Liver (tissue), 9 donors: ENCODE measurements around the gene OR7A17. TPM values are rescaled to one million over a fixed set of nuclear protein-coding genes. Genes with fewer than 3 reads are reported as not detected.

Experiments
- DNase-seq: peaks from one replicate; pipeline ENCODE4 v3.0.0-alpha.2; 2017; ENCODE audit warnings: low spot score
- H3K27ac ChIP-seq, 2 donors: one replicate each; pipeline ENCODE4 v1.7.0; 2013; ENCODE audit warnings: inconsistent platforms in 2 of 2, low read length in 2 of 2, control low read depth in 1 of 2, low read depth in 1 of 2, mild to moderate bottlenecking in 1 of 2
- H3K27me3 ChIP-seq, 4 donors: one replicate each; pipeline versions ENCODE4 v1.6.1 to v1.7.0; 2013; ENCODE audit warnings: low read length in 3 of 4, inconsistent platforms in 1 of 4, mild to moderate bottlenecking in 1 of 4, moderate library complexity in 1 of 4; ENCODE audit not compliant: control insufficient read depth in 4 of 4, insufficient read depth in 4 of 4
- H3K36me3 ChIP-seq, 4 donors: one replicate each; pipeline versions ENCODE4 v1.6.1 to v1.7.0; 2013; ENCODE audit warnings: low read length in 3 of 4, mild to moderate bottlenecking in 3 of 4, low read depth in 1 of 4, moderate library complexity in 1 of 4; ENCODE audit not compliant: control insufficient read depth in 4 of 4, insufficient read depth in 3 of 4
- H3K4me1 ChIP-seq, 4 donors: one replicate each; pipeline versions ENCODE4 v1.6.1 to v1.7.0; 2013; ENCODE audit warnings: low read length in 3 of 4, mild to moderate bottlenecking in 3 of 4, moderate library complexity in 1 of 4; ENCODE audit not compliant: control insufficient read depth in 4 of 4, insufficient read depth in 4 of 4
- H3K4me3 ChIP-seq, 3 donors: one replicate each; pipeline versions ENCODE4 v1.6.1 to v1.7.0; 2013; ENCODE audit warnings: low read length in 3 of 3, control low read depth in 1 of 3, low read depth in 1 of 3, mild to moderate bottlenecking in 1 of 3
- H3K9ac ChIP-seq, 2 donors: one replicate each; pipeline ENCODE4 v1.7.0; 2013; ENCODE audit warnings: low read length in 2 of 2, mild to moderate bottlenecking in 2 of 2, moderate library complexity in 2 of 2, control low read depth in 1 of 2, low read depth in 1 of 2
- H3K9me3 ChIP-seq, 4 donors: one replicate each; pipeline versions ENCODE4 v1.6.1 to v1.7.0; 2013; ENCODE audit warnings: low read length in 3 of 4; ENCODE audit not compliant: control insufficient read depth in 4 of 4
- CTCF ChIP-seq: fragments of 150-350 bp; IDR thresholded peaks from 2 replicates; pipeline ENCODE4 v1.5.1; 2017; ENCODE audit warnings: improper control_type of control experiment, low read depth, low read length; ENCODE audit not compliant: missing input control
- EGR1 ChIP-seq, 2 donors: IDR thresholded peaks; 2 replicates each; pipeline ENCODE4 v1.6.1; 2016 to 2018; ENCODE audit warnings: antibody characterized with exemption in 2 of 2, low read depth in 2 of 2
- FOXA1 ChIP-seq: IDR thresholded peaks from 2 replicates; pipeline ENCODE4 v1.6.1; 2016; ENCODE audit warnings: antibody characterized with exemption
- FOXA2 ChIP-seq: IDR thresholded peaks from 2 replicates; pipeline ENCODE4 v1.6.1; 2016; ENCODE audit warnings: antibody characterized with exemption
- GABPA ChIP-seq, 2 donors: IDR thresholded peaks in 1 of 2; conservative IDR thresholded peaks in 1 of 2; 2 replicates each; pipeline ENCODE4 v1.6.1; 2016; ENCODE audit warnings: antibody characterized with exemption in 2 of 2, mild to moderate bottlenecking in 1 of 2, moderate library complexity in 1 of 2
- HNF4A ChIP-seq, 2 donors: conservative IDR thresholded peaks; 2 replicates each; pipeline ENCODE4 v1.6.1; 2016; ENCODE audit warnings: antibody characterized with exemption in 2 of 2, mild to moderate bottlenecking in 2 of 2
- HNF4G ChIP-seq: IDR thresholded peaks from 2 replicates; pipeline ENCODE4 v1.6.1; 2016; ENCODE audit warnings: antibody characterized with exemption
- JUND ChIP-seq, 2 donors: IDR thresholded peaks; 2 replicates each; pipeline ENCODE4 v1.6.1; 2016; ENCODE audit warnings: antibody characterized with exemption in 2 of 2
- NR2F2 ChIP-seq: IDR thresholded peaks from 2 replicates; pipeline ENCODE4 v1.6.1; 2016; ENCODE audit warnings: antibody characterized with exemption
- RAD21 ChIP-seq, 2 donors: IDR thresholded peaks; 2 replicates each; pipeline ENCODE4 v1.6.1; 2016; ENCODE audit warnings: antibody characterized with exemption in 2 of 2, mild to moderate bottlenecking in 2 of 2
- REST ChIP-seq: IDR thresholded peaks from 2 replicates; pipeline ENCODE4 v1.6.1; 2016; ENCODE audit warnings: antibody characterized with exemption, mild to moderate bottlenecking
- RXRA ChIP-seq, 2 donors: IDR thresholded peaks; 2 replicates each; pipeline ENCODE4 v1.6.1; 2017 to 2018; ENCODE audit warnings: antibody characterized with exemption in 2 of 2, mild to moderate bottlenecking in 1 of 2
- YY1 ChIP-seq: IDR thresholded peaks from 2 replicates; pipeline ENCODE4 v1.6.1; 2016; ENCODE audit warnings: antibody characterized with exemption, mild to moderate bottlenecking
- ZBTB33 ChIP-seq: IDR thresholded peaks from 2 replicates; pipeline ENCODE4 v1.6.1; 2016; ENCODE audit warnings: antibody characterized with exemption
- WGBS: extraction: QIAGEN DNeasy Blood & Tissue Kit; methylation state at CpG from one replicate; pipeline ENCODE4 v1.1.7; 2013; 5-methylcytosine and 5-hydroxymethylcytosine counted together
- polyA plus RNA-seq, 2 donors: library from polyadenylated mRNA; stranded (reverse) in 1 of 2; unstranded in 1 of 2; fragments of 200-250 nt in 1 of 2; fragments of >200 nt in 1 of 2; fragmentation: Nextera tagmentation in 1 of 2; extraction: Ambion mirVana in 1 of 2; gene quantifications; one replicate each; pipeline versions ENCODE4 v1.2.1 to v1.2.3, GENCODE V29; 2013 to 2015
- total RNA-seq, 2 donors: library from RNA; depleted of rRNA; stranded (reverse); fragments of >200 nt; gene quantifications; one replicate each; pipeline ENCODE4 v1.2.3, GENCODE V29; 2014
- TF ChIP-seq, protein P1 (sequence below): IDR thresholded peaks from 2 replicates; pipeline ENCODE4 v1.6.1; 2016; ENCODE audit warnings: antibody characterized with exemption
- TF ChIP-seq, protein P2 (sequence below): IDR thresholded peaks from 2 replicates; pipeline ENCODE4 v1.6.1; 2016; ENCODE audit warnings: antibody characterized with exemption
- donor health status: healthy.
- donor health status: healthy.
- donor health status: healthy.
- donor health status: healthy.
- donor health status: healthy.

The OR7A17 gene
- total and polyA plus RNA-seq, 4 donors: not detected

GRCh38 chr19:14848822-14849221 is 37.1 kb downstream of the OR7A17 start, which contains the start of gene OR7A10:
OR7A10 (minus strand) TSS chr19:14848922; CDS start chr19:14841877, 7,045 bp downstream.
- H3K4me1 ChIP-seq: no peaks in the 10 kb centered on the region

GRCh38 chr19:14843578-14843977 is 42.4 kb downstream of the OR7A17 start:
- H3K9me3 ChIP-seq: peaks cover 0 to 4% (median 0%) of the 10 kb centered on the region in 4 donors
- no peak overlapping the region for H3K4me3 ChIP-seq
- no peaks in the 10 kb centered on the region for H3K4me1 ChIP-seq
- TF ChIP-seq YY1: no peak
- no peak for TF ChIP-seq NR2F2
- no peak for TF ChIP-seq EGR1 (IDR thresholded peaks at IDR 0.05; ENCODE audit: low read depth in 2 of 2)
- no peak for TF ChIP-seq CTCF
- TF ChIP-seq RXRA (IDR thresholded peaks at IDR 0.05): no peak
- TF ChIP-seq FOXA2: no peak
- TF ChIP-seq, protein P1, sequence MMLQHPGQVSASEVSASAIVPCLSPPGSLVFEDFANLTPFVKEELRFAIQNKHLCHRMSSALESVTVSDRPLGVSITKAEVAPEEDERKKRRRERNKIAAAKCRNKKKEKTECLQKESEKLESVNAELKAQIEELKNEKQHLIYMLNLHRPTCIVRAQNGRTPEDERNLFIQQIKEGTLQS: no peak
- TF ChIP-seq FOXA1: no peak
- TF ChIP-seq ZBTB33: no peak
- TF ChIP-seq HNF4G: no peak
- TF ChIP-seq RAD21 (IDR thresholded peaks at IDR 0.05): no peak
- TF ChIP-seq JUND (IDR thresholded peaks at IDR 0.05): no peak
- no peak for TF ChIP-seq HNF4A (conservative IDR thresholded peaks at IDR 0.05)
- TF ChIP-seq, protein P2, sequence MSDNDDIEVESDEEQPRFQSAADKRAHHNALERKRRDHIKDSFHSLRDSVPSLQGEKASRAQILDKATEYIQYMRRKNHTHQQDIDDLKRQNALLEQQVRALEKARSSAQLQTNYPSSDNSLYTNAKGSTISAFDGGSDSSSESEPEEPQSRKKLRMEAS: no peak
- TF ChIP-seq GABPA (IDR thresholded peaks at IDR 0.05 in 1 of 2, conservative IDR thresholded peaks at IDR 0.05 in 1 of 2): no peak
- no peak for TF ChIP-seq REST
- H3K36me3 ChIP-seq: no peaks in the 10 kb centered on the region
- no peak for DNase-seq
- 63% methylated on average over 6 of the region's 6 CpGs for WGBS
- H3K27me3 ChIP-seq: peaks cover 0 to 7% (median 2%) of the 10 kb centered on the region in 4 donors
- no peak overlapping the region for H3K27ac ChIP-seq
- H3K9ac ChIP-seq: no peak overlapping the region

More at GRCh38 chr19:14848822-14849221, 37.1 kb downstream of the OR7A17 start, which contains the start of gene OR7A10:
- Histone ChIP-seq H3K9ac (no peak within 1 kb of the TSS), H3K27me3 (peaks cover 0 to 4% (median 3%) of the 10 kb centered on the region in 4 donors), H3K4me3 (no peak within 1 kb of the TSS), H3K9me3 (no peaks in the 10 kb centered on the region), H3K27ac (no peak within 1 kb of the TSS), H3K36me3 (no peaks in the 10 kb centered on the region)
- TF ChIP-seq YY1 (no peak), HNF4G (no peak), RAD21 (IDR thresholded peaks at IDR 0.05) (no peak)
- DNase-seq: no peak
- 71% methylated on average over 5 of the region's 5 CpGs for WGBS
